Prostate gland (tissue), 2 donors: Measurements from ENCODE around the gene MIEF2.

ENCODE experiments used
- POLR2A ChIP-seq: fragments of 450-650 bp; IDR thresholded peaks from one replicate; pipeline ENCODE4 v1.6.1; 2016; ENCODE audit warnings: antibody characterized with exemption, mild to moderate bottlenecking
- POLR2AphosphoS5 ChIP-seq: sonication (generic); formaldehyde crosslinking; IDR thresholded peaks from one replicate; pipeline ENCODE4 v1.6.1; 2017; ENCODE audit warnings: antibody characterized with exemption
- TF ChIP-seq, protein P1 (sequence below), 4 experiments: fragments of 200-600 bp in 2 of 4; fragments of 450-650 bp in 2 of 4; sonication (generic) in 2 of 4; IDR thresholded peaks; 1 replicate in 3 of 4; 2 replicates in 1 of 4; pipeline ENCODE4 v1.5.1; 2016 to 2019; ENCODE audit warnings: antibody characterized with exemption in 4 of 4, mild to moderate bottlenecking in 2 of 4, moderate library complexity in 2 of 4

DNA sequence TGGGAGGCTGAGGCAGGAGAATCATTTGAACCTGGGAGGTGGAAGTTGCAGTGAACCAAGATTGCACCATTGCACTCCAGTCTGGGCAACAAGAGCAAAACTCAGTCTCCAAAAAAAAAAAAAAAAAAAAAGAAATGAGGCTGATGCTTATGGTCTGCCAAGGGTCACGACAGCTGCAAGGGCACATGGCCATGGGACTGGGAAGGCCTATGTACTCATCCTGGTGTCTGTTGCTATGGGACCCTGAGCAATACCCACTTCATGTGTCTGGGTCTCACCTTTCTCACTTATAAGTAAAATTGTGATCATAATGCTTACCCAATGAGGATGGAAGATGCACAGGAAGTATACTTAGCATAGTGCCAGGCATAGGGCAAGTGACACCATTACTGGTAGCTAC, 16.6 kb downstream of the MIEF2 start:
- TF ChIP-seq POLR2AphosphoS5 (no peak), POLR2A (no peak)
- TF ChIP-seq, protein P1, sequence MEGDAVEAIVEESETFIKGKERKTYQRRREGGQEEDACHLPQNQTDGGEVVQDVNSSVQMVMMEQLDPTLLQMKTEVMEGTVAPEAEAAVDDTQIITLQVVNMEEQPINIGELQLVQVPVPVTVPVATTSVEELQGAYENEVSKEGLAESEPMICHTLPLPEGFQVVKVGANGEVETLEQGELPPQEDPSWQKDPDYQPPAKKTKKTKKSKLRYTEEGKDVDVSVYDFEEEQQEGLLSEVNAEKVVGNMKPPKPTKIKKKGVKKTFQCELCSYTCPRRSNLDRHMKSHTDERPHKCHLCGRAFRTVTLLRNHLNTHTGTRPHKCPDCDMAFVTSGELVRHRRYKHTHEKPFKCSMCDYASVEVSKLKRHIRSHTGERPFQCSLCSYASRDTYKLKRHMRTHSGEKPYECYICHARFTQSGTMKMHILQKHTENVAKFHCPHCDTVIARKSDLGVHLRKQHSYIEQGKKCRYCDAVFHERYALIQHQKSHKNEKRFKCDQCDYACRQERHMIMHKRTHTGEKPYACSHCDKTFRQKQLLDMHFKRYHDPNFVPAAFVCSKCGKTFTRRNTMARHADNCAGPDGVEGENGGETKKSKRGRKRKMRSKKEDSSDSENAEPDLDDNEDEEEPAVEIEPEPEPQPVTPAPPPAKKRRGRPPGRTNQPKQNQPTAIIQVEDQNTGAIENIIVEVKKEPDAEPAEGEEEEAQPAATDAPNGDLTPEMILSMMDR (IDR thresholded peaks at IDR 0.05): no peak
